SK-N-SH (cell line): ENCODE results near the gene NUFIP1.

Source experiments
- POLR2AphosphoS5 ChIP-seq: IDR thresholded peaks from 2 replicates; pipeline ENCODE4 v1.6.1; 2012; ENCODE audit warnings: low read depth, low read length
- TF ChIP-seq, protein P1 (sequence below): fragments of 200-600 bp; sonication (generic); IDR thresholded peaks from 2 replicates; pipeline ENCODE4 v1.6.1; 2017; ENCODE audit warnings: antibody characterized with exemption, mild to moderate bottlenecking, moderate library complexity

DNA sequence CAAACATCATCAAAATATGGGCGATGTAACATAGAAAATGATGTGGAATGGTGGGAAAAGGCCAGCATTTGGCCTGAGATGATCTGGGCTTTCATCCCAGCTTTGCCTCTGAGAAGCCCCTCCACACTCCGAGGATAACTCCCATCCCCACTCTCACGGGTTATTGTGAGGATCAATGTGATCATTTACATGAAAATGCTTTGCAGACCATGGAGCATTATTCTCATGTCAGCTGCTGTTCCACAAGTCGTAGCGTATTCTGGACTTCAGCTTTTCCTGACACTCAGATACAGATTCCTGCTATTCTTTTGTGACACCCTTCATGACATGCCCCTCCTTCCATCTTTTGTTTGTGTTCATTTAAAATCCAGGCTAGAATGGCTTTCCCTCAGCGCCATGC, 86.5 kb downstream of the NUFIP1 start:
- TF ChIP-seq POLR2AphosphoS5, result no peak
- TF ChIP-seq, protein P1, sequence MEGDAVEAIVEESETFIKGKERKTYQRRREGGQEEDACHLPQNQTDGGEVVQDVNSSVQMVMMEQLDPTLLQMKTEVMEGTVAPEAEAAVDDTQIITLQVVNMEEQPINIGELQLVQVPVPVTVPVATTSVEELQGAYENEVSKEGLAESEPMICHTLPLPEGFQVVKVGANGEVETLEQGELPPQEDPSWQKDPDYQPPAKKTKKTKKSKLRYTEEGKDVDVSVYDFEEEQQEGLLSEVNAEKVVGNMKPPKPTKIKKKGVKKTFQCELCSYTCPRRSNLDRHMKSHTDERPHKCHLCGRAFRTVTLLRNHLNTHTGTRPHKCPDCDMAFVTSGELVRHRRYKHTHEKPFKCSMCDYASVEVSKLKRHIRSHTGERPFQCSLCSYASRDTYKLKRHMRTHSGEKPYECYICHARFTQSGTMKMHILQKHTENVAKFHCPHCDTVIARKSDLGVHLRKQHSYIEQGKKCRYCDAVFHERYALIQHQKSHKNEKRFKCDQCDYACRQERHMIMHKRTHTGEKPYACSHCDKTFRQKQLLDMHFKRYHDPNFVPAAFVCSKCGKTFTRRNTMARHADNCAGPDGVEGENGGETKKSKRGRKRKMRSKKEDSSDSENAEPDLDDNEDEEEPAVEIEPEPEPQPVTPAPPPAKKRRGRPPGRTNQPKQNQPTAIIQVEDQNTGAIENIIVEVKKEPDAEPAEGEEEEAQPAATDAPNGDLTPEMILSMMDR, result no peak
